ENCODE data around the gene KRTAP10-5. TPM values are rescaled to one million over a fixed set of nuclear protein-coding genes. Genes with fewer than 3 reads are reported as not detected.
"Not testable (repeated sequence)": the region's sequence is repeated elsewhere in the genome, so short reads cannot be mapped to it uniquely, and the experiment has no call there.

The KRTAP10-5 gene
- total RNA-seq, 2 experiments from 2014 or later = not detected

GRCh38 chr21:44582055-44582454, 1.7 kb upstream of the KRTAP10-5 start:
- Mint-ChIP-seq H3K9me3 (peaks cover 27% of the 10 kb centered on the region), H3K27ac (no peak overlapping the region), H3K4me3 (no peak overlapping the region), H3K27me3 (ENCODE audit: low read depth) (no peaks in the 10 kb centered on the region), H3K36me3 (ENCODE audit: low read depth) (peaks cover 1% of the 10 kb centered on the region), H3K4me1 (ENCODE audit: low read depth) (peaks cover 10% of the 10 kb centered on the region)
- intact Hi-C loops (cut with micrococcal nuclease) = no loop called here
- DNase-seq = no peak
- CTCF ChIA-PET = no interaction called here

GRCh38 chr21:44581158-44581557, 754 bp upstream of the KRTAP10-5 start:
- no peak overlapping the region for H3K27ac Mint-ChIP-seq

GRCh38 chr21:44579833-44580144, 615 bp downstream of the KRTAP10-5 start:
- Mint-ChIP-seq H3K27me3 (ENCODE audit: low read depth) (no peaks in the 10 kb centered on the region), H3K27ac (no peak overlapping the region), H3K4me3 (no peak overlapping the region), H3K9me3 (peaks cover 32% of the 10 kb centered on the region), H3K36me3 (ENCODE audit: low read depth) (peaks cover 1% of the 10 kb centered on the region), H3K4me1 (ENCODE audit: low read depth) (peaks cover 10% of the 10 kb centered on the region)
- intact Hi-C loops (cut with micrococcal nuclease) = no loop called here
- DNase-seq = no peak
- CTCF ChIA-PET = no interaction called here

More at GRCh38 chr21:44581158-44581557, 754 bp upstream of the KRTAP10-5 start:
- H3K9me3 Mint-ChIP-seq = peaks cover 32% of the 10 kb centered on the region
- H3K27me3 Mint-ChIP-seq (ENCODE audit: low read depth) = no peaks in the 10 kb centered on the region
- intact Hi-C loops (cut with micrococcal nuclease) = no loop called here
- H3K4me1 Mint-ChIP-seq (ENCODE audit: low read depth) = peaks cover 10% of the 10 kb centered on the region
- no peak for DNase-seq
- CTCF ChIA-PET = no interaction called here
- no peak overlapping the region for H3K4me3 Mint-ChIP-seq
- peaks cover 1% of the 10 kb centered on the region for H3K36me3 Mint-ChIP-seq (ENCODE audit: low read depth)

- peaks cover 1% of the 10 kb centered on the region for H3K36me3 Mint-ChIP-seq (ENCODE audit: low read depth)
- intact Hi-C loops (cut with micrococcal nuclease) = no loop called here
- H3K27ac Mint-ChIP-seq = no peak overlapping the region
- CTCF ChIA-PET = no interaction called here
- H3K4me3 Mint-ChIP-seq = no peak overlapping the region
- peaks cover 32% of the 10 kb centered on the region for H3K9me3 Mint-ChIP-seq
- peaks cover 10% of the 10 kb centered on the region for H3K4me1 Mint-ChIP-seq (ENCODE audit: low read depth)
- DNase-seq = no peak
- no peaks in the 10 kb centered on the region for H3K27me3 Mint-ChIP-seq (ENCODE audit: low read depth)
These were observed 1.2 kb downstream of the KRTAP10-5 start for GRCh38 chr21:44579056-44579832.

GRCh38 chr21:44578371-44579055, 1.9 kb downstream of the KRTAP10-5 start:
- Mint-ChIP-seq H3K27ac (no peak overlapping the region), H3K9me3 (peaks cover 32% of the 10 kb centered on the region), H3K4me1 (ENCODE audit: low read depth) (peaks cover 9% of the 10 kb centered on the region), H3K4me3 (no peak overlapping the region), H3K27me3 (ENCODE audit: low read depth) (no peaks in the 10 kb centered on the region), H3K36me3 (ENCODE audit: low read depth) (peaks cover 1% of the 10 kb centered on the region)
- CTCF ChIA-PET = no interaction called here
- intact Hi-C loops (cut with micrococcal nuclease) = no loop called here
- no peak for DNase-seq

GRCh38 chr21:44576025-44576420, 4.4 kb downstream of the KRTAP10-5 start:
- DNase-seq = no peak
- Mint-ChIP-seq H3K9me3 (peaks cover 25% of the 10 kb centered on the region), H3K4me1 (ENCODE audit: low read depth) (no peaks in the 10 kb centered on the region), H3K36me3 (ENCODE audit: low read depth) (peaks cover 1% of the 10 kb centered on the region), H3K27me3 (ENCODE audit: low read depth) (no peaks in the 10 kb centered on the region), H3K4me3 (no peak overlapping the region), H3K27ac (no peak overlapping the region)
- CTCF ChIA-PET = no interaction called here
- intact Hi-C loops (cut with micrococcal nuclease) = no loop called here

- Mint-ChIP-seq H3K9me3 (peaks cover 21% of the 10 kb centered on the region), H3K4me3 (no peak overlapping the region), H3K27me3 (ENCODE audit: low read depth) (no peaks in the 10 kb centered on the region), H3K4me1 (ENCODE audit: low read depth) (no peaks in the 10 kb centered on the region), H3K27ac (no peak overlapping the region), H3K36me3 (ENCODE audit: low read depth) (peaks cover 1% of the 10 kb centered on the region)
- DNase-seq = no peak
- CTCF ChIA-PET = no interaction called here
- intact Hi-C loops (cut with micrococcal nuclease) = no loop called here
These were observed 4.9 kb downstream of the KRTAP10-5 start for GRCh38 chr21:44575307-44576024.

GRCh38 chr21:44574457-44575306, 5.7 kb downstream of the KRTAP10-5 start:
- Mint-ChIP-seq H3K27me3 (ENCODE audit: low read depth) (no peaks in the 10 kb centered on the region), H3K4me3 (no peak overlapping the region), H3K36me3 (ENCODE audit: low read depth) (no peaks in the 10 kb centered on the region), H3K4me1 (ENCODE audit: low read depth) (no peaks in the 10 kb centered on the region), H3K27ac (no peak overlapping the region), H3K9me3 (peaks cover 20% of the 10 kb centered on the region)
- no peak for DNase-seq
- CTCF ChIA-PET = interaction anchor here (0.7 to 1.3 kb wide), 2 partner anchors 11 to 108 kb away, joined by 3 to 4 read pairs; partner anchors contain the start of gene KRTAP12-1
- intact Hi-C loops (cut with micrococcal nuclease) = no loop called here

- peaks cover 18% of the 10 kb centered on the region for H3K9me3 Mint-ChIP-seq
- not testable (repeated sequence) for H3K4me1 Mint-ChIP-seq (ENCODE audit: low read depth); H3K27me3 Mint-ChIP-seq (ENCODE audit: low read depth); DNase-seq; H3K4me3 Mint-ChIP-seq; H3K36me3 Mint-ChIP-seq (ENCODE audit: low read depth); H3K27ac Mint-ChIP-seq
- intact Hi-C loops (cut with micrococcal nuclease) = loop anchor here (1.0 kb wide), 1 partner anchor 18 kb away; the partner anchor contains the start of gene KRTAP10-6
- CTCF ChIA-PET = interaction anchor here (0.7 to 1.3 kb wide), 2 partner anchors 11 to 108 kb away, joined by 3 to 4 read pairs; partner anchors contain the start of gene KRTAP12-1
These were observed 6.6 kb downstream of the KRTAP10-5 start, which contains the start of gene KRTAP10-4 for GRCh38 chr21:44573630-44574456. Gene KRTAP10-4, plus strand, starts transcription at chr21:44573729. Its CDS starts 30 bp downstream, at chr21:44573759.

GRCh38 chr21:44572959-44573583, 7.3 kb downstream of the KRTAP10-5 start:
- intact Hi-C loops (cut with micrococcal nuclease) = loop anchor here (1.0 kb wide), 1 partner anchor 19 kb away; the partner anchor contains the start of gene KRTAP10-6
- H3K4me3 Mint-ChIP-seq = no peak overlapping the region
- no peaks in the 10 kb centered on the region for H3K36me3 Mint-ChIP-seq (ENCODE audit: low read depth)
- H3K9me3 Mint-ChIP-seq = peaks cover 16% of the 10 kb centered on the region
- no peaks in the 10 kb centered on the region for H3K4me1 Mint-ChIP-seq (ENCODE audit: low read depth)
- no peak for DNase-seq
- no peaks in the 10 kb centered on the region for H3K27me3 Mint-ChIP-seq (ENCODE audit: low read depth)
- H3K27ac Mint-ChIP-seq = no peak overlapping the region
- CTCF ChIA-PET = no interaction called here
